ENCODE data around the gene PHLPP1. TPM values are rescaled to one million over a fixed set of nuclear protein-coding genes. Genes with fewer than 3 reads are reported as not detected.
"Not testable (repeated sequence)": the region's sequence is repeated elsewhere in the genome, so short reads cannot be mapped to it uniquely, and the experiment has no call there.

Gene PHLPP1
- total RNA-seq, 1 experiment from 2014 or later, result 39.9 TPM

- H2BK120ac ChIP-seq (ENCODE audit: low read depth, low read length, poor library complexity, severe bottlenecking), result no peak overlapping the region
- peak overlapping the region; percentile 68 for H3K27ac ChIP-seq (ENCODE audit: insufficient read length, low read depth, low read length)
- no peak overlapping the region for H3T11ph ChIP-seq (ENCODE audit: low read length)
- H3K4me1 ChIP-seq (ENCODE audit: insufficient read depth, low read length), result peaks cover 25% of the 10 kb centered on the region
- TF ChIP-seq, protein P1, sequence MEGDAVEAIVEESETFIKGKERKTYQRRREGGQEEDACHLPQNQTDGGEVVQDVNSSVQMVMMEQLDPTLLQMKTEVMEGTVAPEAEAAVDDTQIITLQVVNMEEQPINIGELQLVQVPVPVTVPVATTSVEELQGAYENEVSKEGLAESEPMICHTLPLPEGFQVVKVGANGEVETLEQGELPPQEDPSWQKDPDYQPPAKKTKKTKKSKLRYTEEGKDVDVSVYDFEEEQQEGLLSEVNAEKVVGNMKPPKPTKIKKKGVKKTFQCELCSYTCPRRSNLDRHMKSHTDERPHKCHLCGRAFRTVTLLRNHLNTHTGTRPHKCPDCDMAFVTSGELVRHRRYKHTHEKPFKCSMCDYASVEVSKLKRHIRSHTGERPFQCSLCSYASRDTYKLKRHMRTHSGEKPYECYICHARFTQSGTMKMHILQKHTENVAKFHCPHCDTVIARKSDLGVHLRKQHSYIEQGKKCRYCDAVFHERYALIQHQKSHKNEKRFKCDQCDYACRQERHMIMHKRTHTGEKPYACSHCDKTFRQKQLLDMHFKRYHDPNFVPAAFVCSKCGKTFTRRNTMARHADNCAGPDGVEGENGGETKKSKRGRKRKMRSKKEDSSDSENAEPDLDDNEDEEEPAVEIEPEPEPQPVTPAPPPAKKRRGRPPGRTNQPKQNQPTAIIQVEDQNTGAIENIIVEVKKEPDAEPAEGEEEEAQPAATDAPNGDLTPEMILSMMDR (conservative IDR thresholded peaks at IDR 0.05), result no peak
- H2BK15ac ChIP-seq (ENCODE audit: low read depth, low read length), result no peak overlapping the region
- no peaks in the 10 kb centered on the region for H3K27me3 Mint-ChIP-seq (ENCODE audit: low read depth)
- no peak overlapping the region for H4K8ac ChIP-seq (replicated peaks; ENCODE audit: insufficient read length, low read depth, low read length)
- no peak overlapping the region for H3K56ac ChIP-seq (ENCODE audit: insufficient read length, low read depth, low read length)
- no peak overlapping the region for H3K4ac ChIP-seq (ENCODE audit: low read depth, low read length)
- peak overlapping the region; percentile 19 for H3K18ac ChIP-seq (ENCODE audit: insufficient read length, low read depth, low read length)
- H3K4me2 ChIP-seq (ENCODE audit: insufficient read depth, insufficient read length, low read length), result no peak overlapping the region
- H3K23ac ChIP-seq (ENCODE audit: insufficient read length, low read depth, low read length), result no peak overlapping the region
- H3K79me2 ChIP-seq (ENCODE audit: insufficient read depth, low read length), result peaks cover 67% of the 10 kb centered on the region; the same call in 1 of the 2 replicates
- H2AFZ ChIP-seq (ENCODE audit: low read length), result no peak overlapping the region
- H3K23me2 ChIP-seq (ENCODE audit: insufficient read length, low read depth, low read length, poor library complexity, severe bottlenecking), result no peaks in the 10 kb centered on the region
- no CpG with 5 or more reads among the region's 5 CpGs for WGBS (ENCODE audit: extremely low coverage, insufficient read length, low lambda C conversion rate)
- no peak overlapping the region for H3K4me3 Mint-ChIP-seq
- H3K27ac Mint-ChIP-seq, result peak overlapping the region in 2 of 3 experiments; percentile 15 to 71; a peak in 4 of 7 replicates
- no peak overlapping the region for H4K91ac ChIP-seq (ENCODE audit: insufficient read length, low read depth, low read length)
- H2BK12ac ChIP-seq (ENCODE audit: insufficient read length, low read depth, low read length), result no peak overlapping the region
- no peaks in the 10 kb centered on the region for H3K9me3 ChIP-seq (ENCODE audit: control insufficient read depth, low read depth, low read length)
- peaks cover 2% of the 10 kb centered on the region for H4K20me1 ChIP-seq (ENCODE audit: control insufficient read depth, insufficient read depth, insufficient read length)
- H3K14ac ChIP-seq (ENCODE audit: insufficient read depth, low read length), result no peak overlapping the region
- H3K36me3 Mint-ChIP-seq (ENCODE audit: insufficient read depth in 1 of 3, low read depth in 3 of 3), result peaks cover 0 to 12% (median 0%) of the 10 kb centered on the region in 3 experiments; a peak in 5 of 7 replicates
- H4K5ac ChIP-seq (ENCODE audit: insufficient read length, low read depth, low read length), result no peak overlapping the region
- H3K9me3 Mint-ChIP-seq, result peaks cover 0 to 10% of the 10 kb centered on the region in 2 experiments; a peak in 3 of 5 replicates
- peaks cover 79 to 82% of the 10 kb centered on the region in 2 experiments for H3K4me1 Mint-ChIP-seq
- H3K79me1 ChIP-seq (ENCODE audit: insufficient read depth, low read depth, low read length, poor library complexity, severe bottlenecking), result peaks cover 4% of the 10 kb centered on the region
- H2BK20ac ChIP-seq (ENCODE audit: low read depth, low read length, poor library complexity, severe bottlenecking), result no peak overlapping the region
- no peak overlapping the region for H3K9ac ChIP-seq (ENCODE audit: extremely low read depth, insufficient read length, low read length)
- H2BK5ac ChIP-seq (ENCODE audit: insufficient read length, low read length), result no peak overlapping the region
- no peaks in the 10 kb centered on the region for H3K27me3 ChIP-seq (ENCODE audit: insufficient read depth, low read length)
- no peak for DNase-seq
- no peak overlapping the region for H2AK5ac ChIP-seq (ENCODE audit: insufficient read length, low read length)
Measured at GRCh38 chr18:62739911-62740310, 24.6 kb downstream of the PHLPP1 start.

DNA sequence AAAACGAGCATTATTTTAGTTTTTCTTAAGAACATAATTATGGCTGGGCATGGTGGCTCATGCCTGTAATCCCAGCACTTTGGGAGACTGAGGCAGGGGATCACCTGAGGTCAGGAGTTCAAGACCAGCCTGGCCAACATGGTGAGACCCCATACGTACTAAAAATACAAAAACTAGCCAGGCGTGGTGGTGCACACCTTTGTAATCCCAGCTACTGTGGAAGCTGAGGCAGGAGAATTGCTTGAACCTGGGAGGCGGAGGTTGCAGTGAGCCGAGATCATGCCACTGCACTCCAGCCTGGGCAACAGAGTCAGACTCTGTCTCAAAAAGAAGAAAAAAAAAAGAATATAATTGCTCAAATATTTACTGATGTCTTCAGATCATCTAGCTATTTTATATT lies 25.3 kb downstream of the PHLPP1 start:
- not testable (repeated sequence) for H3K27me3 ChIP-seq (ENCODE audit: insufficient read depth, low read length); H4K20me1 ChIP-seq (ENCODE audit: control insufficient read depth, insufficient read depth, insufficient read length); H3K79me1 ChIP-seq (ENCODE audit: insufficient read depth, low read depth, low read length, poor library complexity, severe bottlenecking); H3K27ac ChIP-seq (ENCODE audit: insufficient read length, low read depth, low read length); H3K23ac ChIP-seq (ENCODE audit: insufficient read length, low read depth, low read length); H3K9ac ChIP-seq (ENCODE audit: extremely low read depth, insufficient read length, low read length); H4K91ac ChIP-seq (ENCODE audit: insufficient read length, low read depth, low read length); H2BK5ac ChIP-seq (ENCODE audit: insufficient read length, low read length); H3K4me2 ChIP-seq (ENCODE audit: insufficient read depth, insufficient read length, low read length); H3K27me3 Mint-ChIP-seq (ENCODE audit: low read depth); H3K56ac ChIP-seq (ENCODE audit: insufficient read length, low read depth, low read length); H2BK120ac ChIP-seq (ENCODE audit: low read depth, low read length, poor library complexity, severe bottlenecking); H2AFZ ChIP-seq (ENCODE audit: low read length); H4K5ac ChIP-seq (ENCODE audit: insufficient read length, low read depth, low read length); H3T11ph ChIP-seq (ENCODE audit: low read length); H2AK5ac ChIP-seq (ENCODE audit: insufficient read length, low read length); H2BK15ac ChIP-seq (ENCODE audit: low read depth, low read length); DNase-seq; H3K4me3 Mint-ChIP-seq; H3K23me2 ChIP-seq (ENCODE audit: insufficient read length, low read depth, low read length, poor library complexity, severe bottlenecking); H3K14ac ChIP-seq (ENCODE audit: insufficient read depth, low read length); H3K9me3 ChIP-seq (ENCODE audit: control insufficient read depth, low read depth, low read length); H3K18ac ChIP-seq (ENCODE audit: insufficient read length, low read depth, low read length); H3K4ac ChIP-seq (ENCODE audit: low read depth, low read length); H2BK12ac ChIP-seq (ENCODE audit: insufficient read length, low read depth, low read length); H4K8ac ChIP-seq (replicated peaks; ENCODE audit: insufficient read length, low read depth, low read length); H3K9me3 Mint-ChIP-seq; H2BK20ac ChIP-seq (ENCODE audit: low read depth, low read length, poor library complexity, severe bottlenecking)
- Histone ChIP-seq H3K4me1 (ENCODE audit: insufficient read depth, low read length) (peaks cover 25% of the 10 kb centered on the region), H3K79me2 (ENCODE audit: insufficient read depth, low read length) (peaks cover 66% of the 10 kb centered on the region; the same call in 1 of the 2 replicates)
- WGBS (ENCODE audit: extremely low coverage, insufficient read length, low lambda C conversion rate), result no CpG with 5 or more reads among the region's 5 CpGs
- Mint-ChIP-seq H3K4me1 (peaks cover 78 to 81% of the 10 kb centered on the region in 2 experiments), H3K27ac (peak overlapping the region; percentile 65 to 98 (median 71); a peak in 2 of 7 replicates), H3K36me3 (ENCODE audit: insufficient read depth in 1 of 3, low read depth in 3 of 3) (peaks cover 0 to 12% (median 0%) of the 10 kb centered on the region in 3 experiments; a peak in 5 of 7 replicates)

Data from H9 (cell line).